HG02885 (cell line): ENCODE data around the gene ATP9B.
"Not testable (repeated sequence)": the region's sequence is repeated elsewhere in the genome, so short reads cannot be mapped to it uniquely, and the experiment has no call there.

Source experiments
- ATAC-seq: cut with Tn5 transposase; IDR thresholded peaks from one replicate; pipeline ENCODE4 v1.9.1; 2021; ENCODE audit warnings: mild to moderate bottlenecking; ENCODE audit not compliant: unreplicated experiment, poor library complexity

ATP9B gene

DNA sequence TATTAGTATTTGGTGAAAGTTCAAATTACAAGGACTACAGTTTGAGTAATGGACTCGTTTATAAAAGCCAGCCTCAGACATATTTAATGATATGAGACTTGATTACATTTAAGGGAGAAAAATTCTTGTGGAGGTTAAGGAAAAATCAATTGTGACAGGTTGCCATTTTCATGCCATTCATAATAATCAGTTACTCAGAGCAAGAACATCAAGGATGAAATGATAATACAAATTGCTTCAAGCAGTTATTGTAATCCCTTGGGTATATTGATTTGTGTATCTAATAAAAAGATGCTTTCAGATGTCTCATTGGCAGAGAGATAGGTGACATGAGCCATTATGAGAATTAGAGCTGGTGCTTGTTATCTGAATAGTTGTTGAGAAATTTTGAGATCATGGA, 153.6 kb downstream of the ATP9B start:
- no peak for ATAC-seq

DNA sequence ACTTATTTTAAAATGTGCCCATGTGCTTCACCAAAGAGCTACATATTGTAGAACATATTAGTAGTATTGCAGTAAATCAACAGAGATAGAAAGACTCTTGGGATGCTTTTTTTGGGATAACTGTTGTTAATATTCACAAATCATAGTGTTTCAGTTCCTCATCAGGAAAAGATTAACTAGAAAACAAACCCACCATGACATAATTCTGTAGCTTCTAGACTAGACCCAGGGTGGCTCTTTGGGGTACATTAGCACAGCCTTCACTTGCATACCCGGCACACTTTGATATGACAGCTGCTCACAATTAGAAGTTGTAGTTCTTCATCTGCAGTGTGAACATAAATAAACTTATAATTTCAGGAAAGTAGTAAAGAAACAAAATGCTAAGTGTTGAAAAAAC, 154.2 kb downstream of the ATP9B start:
- ATAC-seq: no peak

DNA sequence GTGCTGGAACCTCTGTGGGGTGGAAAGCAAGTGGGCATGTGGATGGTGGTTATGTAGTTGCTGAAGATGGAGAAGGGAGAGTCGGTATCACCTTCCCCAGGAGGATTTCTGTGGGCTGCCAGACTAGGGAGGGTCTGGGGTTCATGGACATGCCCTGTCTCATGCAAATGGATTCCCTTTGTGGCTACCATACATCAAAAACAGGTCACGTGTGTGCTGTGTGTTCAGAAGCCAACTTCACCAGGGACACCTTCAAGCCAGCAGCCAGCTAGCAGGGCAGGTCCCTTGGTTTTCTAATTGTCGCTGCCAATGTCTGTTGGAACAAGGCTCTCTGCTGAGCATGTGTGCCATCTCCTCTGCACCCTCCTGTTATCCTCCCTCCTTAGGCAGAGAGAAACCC, 155.2 kb downstream of the ATP9B start:
- no peak for ATAC-seq

DNA sequence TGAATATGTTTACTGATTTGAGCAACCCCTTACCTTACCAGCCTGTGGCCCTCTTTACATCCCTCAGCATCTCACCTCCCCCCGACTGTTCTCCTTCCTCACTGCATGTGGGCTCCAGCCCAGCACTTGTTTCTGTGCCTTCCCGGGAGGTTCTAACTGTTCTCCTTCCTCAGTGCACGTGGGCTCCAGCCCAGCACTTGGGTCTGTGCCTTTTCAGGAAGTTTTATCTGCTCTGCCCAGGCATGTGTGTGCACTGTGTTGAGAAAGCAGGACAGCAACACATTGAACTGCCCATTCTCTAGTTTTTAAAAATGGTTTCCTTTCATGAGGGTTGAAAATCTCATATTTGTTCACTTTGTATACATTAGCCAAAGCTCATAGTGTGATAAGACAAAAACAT, 158.4 kb downstream of the ATP9B start:
- no peak for ATAC-seq

DNA sequence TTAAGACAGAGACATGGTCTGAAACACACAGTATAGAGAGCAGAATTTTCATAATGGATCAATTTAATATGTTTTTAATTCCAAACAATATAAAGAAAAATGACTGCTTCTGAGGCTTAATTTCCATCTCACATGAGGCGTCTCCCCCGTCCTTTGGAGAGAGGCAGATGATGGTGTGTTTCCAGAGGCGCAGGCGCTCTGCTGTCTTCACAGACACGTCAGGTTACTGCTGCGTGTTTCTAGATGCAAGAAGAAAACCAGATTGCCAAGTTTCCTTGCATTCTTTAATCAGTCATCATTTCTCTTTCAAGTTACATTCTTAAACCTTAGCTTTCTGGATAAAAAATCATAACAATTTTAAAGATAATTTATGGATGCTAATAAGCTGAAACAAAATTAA, 160.2 kb downstream of the ATP9B start:
- no peak for ATAC-seq

DNA sequence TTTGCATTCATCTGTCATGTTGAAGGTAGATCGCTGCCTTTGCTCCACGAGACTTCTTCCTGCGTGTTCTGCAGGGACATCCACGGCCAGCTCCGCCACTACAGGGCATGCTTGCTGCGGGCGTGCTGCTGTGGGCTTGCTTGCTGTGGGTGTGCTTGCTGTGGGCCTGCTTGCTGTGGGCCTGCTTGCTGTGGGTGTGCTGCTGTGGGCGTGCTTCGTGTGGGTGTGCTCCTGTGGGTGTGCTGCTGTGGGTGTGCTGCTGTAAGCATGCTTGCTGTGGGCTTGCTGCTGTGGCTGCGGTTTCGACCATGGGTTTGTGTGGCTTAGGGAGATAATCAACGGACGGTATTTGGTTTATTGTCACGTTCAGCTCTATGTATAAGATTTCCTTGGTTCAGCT, 165.2 kb downstream of the ATP9B start:
- ATAC-seq: no peak

DNA sequence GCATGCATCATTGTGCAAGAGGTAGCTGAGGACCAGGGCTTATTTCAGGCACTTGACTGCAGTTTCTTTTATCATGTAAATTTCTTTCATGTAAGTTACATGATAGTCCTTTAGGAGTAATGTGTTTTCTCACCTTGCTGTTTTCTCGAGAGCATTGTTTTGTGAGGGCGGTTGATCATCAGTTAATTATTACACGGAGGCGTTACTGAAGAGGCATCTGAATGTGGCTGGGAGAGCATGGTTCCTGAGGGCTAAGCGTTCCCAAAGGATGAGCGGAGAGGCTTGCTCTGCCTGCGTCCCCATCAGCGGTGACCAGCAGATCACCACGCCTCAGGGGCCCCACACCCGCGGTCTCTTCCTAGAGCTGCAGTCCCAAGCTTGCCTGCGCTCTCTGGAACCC, 170.4 kb downstream of the ATP9B start:
- ATAC-seq: no peak

DNA sequence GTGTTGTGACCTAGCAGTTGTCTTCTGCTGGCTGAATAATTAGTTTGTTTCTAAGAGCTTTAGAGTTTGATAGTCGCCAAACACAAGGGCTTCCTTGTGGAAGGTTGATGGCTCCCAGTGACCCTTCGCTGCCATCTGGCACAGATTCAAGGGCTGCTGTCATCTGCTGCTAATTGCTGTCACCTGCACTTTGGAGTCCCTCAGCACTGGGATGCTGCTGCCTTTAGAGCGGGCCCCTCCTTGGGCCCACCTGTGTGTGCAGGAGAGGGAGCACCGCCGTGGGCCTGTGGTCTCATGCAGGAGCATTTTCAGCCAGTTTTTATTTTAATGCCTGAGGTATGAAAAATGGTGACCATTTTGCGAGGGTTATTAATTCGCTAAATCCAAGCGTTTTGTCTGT, 172.6 kb downstream of the ATP9B start:
- no peak for ATAC-seq

DNA sequence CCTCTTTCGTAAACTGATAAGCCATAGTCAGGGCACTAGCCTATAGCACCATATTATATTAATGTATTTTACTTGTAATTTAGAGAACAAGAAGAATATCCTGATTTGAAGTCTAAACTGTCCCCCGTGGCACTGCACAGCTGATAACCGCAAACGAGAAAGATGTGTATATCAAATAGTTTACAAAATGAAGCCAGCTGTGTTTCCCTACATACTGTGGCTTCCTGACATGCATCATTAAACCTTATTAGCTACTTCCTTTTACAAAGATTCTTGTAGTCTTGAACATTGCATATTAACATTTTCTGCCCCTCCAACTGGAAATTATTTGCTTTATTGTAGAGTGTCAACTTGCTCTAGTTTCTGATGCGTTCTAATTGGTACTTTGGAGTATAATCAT, 173.1 kb downstream of the ATP9B start:
- ATAC-seq: no peak

DNA sequence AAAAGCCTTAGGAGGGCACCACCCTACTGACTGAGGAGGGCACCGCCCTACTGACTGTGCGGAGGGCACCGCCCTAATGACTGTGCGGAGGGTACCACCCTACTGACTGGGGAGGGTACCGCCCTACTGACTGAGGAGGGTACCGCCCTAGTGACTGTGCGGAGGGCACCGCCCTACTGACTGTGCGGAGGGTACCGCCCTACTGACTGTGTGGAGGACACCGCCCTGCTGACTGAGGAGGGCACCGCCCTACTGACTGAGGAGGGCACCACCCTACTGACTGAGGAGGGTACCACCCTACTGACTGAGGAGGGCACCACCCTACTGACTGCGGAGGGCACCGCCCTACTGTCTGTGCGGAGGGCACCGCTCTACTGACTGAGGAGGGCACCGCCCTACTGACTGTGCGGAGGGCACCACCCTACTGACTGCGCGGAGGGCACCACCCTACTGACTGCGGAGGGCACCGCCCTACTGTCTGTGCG, 176.4 kb downstream of the ATP9B start:
- no peak for ATAC-seq

DNA sequence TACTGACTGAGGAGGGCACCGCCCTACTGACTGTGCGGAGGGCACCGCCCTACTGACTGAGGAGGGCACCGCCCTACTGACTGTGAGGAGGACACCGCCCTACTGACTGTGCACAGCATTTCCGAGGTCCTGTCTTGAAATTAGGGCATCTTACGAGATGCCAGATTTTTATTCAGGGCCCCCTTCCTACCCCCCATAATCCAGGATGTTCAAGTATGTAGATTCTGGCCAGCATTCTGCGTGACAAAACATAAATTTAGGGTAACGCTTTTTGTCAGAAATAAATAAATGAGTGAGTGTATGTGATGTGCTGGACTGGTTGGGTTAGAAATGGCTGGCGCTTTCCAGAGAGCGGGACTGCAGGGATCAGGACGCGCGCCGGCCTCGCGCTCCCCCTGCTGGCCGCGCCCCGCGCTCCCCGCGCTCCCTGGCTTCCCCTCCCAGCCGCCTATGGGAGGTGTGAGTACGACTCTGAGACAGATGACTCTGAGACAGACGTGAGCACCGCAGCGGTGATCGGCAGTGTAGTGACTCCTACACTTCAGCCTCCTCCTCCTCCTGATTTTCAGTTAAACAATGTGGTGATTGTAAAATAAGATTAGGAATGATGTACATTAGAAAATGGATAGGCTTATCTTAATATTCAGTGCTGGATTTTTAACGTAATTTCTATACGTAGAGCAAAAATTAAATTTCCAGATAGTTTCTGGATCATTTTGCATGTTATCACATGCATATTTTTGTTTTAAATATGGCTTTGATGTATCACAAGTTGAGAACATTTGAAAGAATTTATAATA, 177.3 kb downstream of the ATP9B start:
- peak; percentile 99 for ATAC-seq

DNA sequence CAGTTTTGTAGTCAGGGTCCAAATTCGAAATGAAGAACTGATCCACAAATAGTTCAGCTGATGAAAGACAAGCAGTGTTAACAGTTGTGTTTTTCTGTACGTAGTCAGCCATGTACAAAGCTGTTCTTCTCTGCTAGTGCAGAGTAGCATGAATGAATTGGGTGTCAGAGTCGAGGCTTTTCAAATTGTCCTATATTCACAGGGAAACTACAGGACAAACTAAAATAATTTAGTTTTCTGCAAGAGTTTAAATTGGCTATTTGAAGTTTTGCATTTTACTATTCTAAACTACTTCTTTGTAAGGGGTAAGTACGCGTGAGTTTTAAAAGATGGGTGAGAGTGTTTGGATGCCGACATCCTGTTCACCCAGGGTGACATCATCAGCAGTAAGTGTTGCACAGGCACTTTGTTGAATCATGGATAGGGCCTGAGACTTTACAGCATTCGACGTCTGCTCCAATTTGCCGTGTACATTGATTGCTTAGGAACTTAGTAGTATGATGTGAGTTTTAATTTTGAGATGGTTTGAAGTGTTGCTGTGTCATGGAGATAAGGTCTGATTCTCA, 179.4 kb downstream of the ATP9B start:
- no peak for ATAC-seq

DNA sequence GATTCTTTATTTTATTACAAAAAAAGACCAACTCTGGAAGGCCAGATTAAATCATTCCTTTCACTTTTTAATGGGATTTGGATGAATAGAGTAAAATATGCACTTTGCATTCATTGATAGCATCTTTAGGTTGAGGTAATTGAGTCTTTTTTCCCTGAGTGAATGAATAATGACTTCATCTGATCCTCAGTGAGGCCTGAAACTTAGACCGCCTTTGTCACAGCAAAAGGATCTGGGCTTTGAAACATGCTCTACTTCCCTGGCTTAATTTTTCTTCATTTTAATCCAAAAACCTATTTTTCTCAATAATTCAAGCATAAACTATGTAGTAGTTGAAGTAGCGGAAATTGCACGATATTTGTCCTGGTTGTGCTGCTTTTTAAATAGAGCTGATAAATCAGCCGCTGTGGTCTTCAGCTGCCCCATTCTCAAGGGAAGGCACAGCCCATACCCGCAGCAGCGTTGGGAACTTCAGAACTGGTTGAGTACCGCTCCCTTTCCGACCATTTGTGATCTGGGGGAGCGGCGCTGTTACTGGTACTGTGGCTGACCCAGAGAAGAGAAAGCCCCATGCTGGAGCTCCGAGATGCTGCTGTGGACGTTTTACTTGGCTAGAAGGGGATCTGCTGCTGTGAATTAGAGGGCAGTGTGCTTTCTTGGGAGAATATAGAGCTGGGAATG, 181.2 kb downstream of the ATP9B start:
- no peak for ATAC-seq

DNA sequence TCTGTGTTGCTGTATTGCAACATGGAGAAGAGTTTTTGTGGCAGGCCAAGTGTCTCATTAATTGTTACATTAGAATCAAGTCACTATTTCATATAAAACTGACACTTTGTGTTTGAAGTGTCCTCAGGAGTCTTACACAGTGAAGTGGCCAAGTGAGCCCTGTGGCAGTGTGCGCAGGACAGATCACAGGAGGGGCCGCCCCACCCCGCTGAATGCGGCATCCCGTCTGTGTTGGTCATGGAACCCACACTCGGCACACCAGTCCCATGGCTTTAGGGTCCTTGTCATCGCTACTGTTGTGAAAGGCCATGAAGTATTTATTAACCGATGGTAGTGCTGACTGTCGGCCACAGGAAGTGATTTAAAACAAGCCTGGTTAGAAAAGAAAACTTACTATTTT, 181.8 kb downstream of the ATP9B start:
- no peak for ATAC-seq

DNA sequence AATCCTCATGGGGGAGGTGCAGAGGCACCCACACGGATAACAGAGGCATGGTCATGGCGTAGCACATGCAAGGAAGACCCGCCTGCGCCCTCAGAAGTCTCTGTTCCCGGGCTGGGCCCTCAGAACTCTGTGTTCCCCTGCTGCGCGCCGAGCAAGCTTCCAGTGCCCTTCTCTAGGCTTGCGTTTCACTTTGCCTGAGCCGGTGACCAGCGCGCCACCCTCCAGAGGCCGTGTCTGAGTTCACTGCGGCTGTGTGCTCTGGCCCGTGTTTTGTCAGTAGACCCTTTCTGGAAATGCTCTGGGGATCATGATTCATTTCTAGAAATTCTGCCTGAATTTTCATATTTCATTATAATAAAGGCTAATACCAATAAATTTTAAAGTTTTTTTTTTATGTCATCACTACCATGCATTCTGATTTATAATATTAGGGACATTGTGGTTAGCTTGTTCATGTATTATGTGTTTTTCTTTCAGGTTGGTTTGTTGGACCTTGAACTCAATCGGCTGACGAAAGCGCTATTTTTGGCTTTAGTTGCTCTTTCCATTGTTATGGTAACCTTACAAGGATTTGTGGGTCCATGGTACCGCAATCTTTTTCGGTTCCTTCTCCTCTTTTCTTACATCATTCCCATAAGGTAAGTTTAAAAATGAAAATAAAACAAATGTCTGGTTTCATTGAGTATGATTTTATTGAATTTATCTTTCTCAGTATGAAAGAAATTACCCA, 183.9 kb downstream of the ATP9B start:
- no peak for ATAC-seq

DNA sequence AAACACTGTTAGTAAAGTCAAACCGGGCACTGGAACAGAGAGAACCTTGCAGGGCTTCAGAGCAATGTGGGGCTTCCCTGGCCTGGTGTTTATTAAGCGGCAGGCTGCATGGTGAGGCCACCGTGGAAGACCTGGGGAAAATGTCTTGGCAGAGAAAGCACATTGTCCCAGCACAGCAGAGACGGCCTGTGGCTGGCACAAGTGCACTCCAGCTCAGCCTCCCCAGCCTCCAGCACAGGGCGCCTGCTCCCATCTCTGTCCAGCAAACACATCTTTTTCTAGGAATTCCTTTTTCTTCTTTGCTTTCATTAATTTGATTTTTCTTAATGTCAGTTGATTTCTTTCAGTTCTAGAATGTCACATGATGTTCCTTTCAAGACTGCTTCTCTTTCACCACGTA, 188.3 kb downstream of the ATP9B start:
- no peak for ATAC-seq

DNA sequence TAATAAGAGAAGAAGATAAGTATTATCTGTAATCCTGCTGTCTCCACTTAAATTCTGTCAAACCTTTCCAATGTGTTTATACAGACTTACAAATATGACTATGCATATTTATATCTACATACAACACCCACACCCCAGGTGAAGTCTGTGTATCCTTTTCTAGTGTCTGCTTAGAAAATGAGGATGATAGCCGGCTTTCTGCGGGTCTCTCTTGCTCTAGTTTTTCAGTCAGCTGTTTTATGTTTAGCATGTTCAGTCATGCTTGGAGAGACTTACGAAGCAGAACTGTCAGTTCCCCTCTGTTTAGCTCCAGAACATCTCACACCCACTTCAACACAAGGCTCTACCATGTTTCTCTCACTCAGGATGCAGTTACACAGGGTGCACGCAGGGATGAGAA, 189.3 kb downstream of the ATP9B start:
- ATAC-seq: peak; percentile 74

DNA sequence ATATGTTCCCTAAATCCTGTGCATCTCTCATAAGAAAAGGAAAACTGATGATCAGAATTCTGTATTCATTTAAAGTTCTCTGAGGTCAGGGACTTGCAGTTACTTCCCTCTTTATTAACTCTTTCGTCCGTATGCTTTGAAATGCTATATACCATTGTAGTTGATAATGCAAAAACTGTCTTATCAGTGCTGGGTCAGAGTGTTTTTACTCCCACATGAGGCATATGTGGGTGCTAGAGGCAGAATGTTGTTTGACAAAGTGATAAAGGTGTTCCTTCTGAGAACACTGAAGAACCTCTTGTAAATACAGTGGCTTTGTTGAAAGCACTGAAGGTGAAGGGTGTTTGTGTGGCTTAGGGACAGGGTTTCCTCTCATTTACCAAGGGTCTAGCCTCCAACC, 190.0 kb downstream of the ATP9B start:
- ATAC-seq: no peak

DNA sequence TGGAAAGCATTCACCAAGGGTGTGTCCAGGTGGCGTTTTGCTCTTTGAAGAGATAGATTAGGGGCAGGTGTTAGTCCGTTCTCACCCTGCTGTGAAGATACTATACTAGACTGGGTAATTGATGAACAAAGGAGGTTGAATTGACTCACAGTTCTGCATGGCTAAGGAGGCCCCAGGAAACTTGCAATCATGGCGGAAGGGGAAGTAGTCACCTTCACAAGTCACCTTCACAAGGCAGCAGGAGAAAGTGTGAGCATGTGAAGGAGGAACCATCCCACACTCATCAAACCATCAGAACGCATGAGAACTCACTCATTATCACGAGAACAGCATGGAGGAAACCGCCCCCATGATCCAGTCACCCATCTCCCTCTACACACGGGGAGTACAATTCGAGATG, 190.8 kb downstream of the ATP9B start:
- ATAC-seq: no peak

DNA sequence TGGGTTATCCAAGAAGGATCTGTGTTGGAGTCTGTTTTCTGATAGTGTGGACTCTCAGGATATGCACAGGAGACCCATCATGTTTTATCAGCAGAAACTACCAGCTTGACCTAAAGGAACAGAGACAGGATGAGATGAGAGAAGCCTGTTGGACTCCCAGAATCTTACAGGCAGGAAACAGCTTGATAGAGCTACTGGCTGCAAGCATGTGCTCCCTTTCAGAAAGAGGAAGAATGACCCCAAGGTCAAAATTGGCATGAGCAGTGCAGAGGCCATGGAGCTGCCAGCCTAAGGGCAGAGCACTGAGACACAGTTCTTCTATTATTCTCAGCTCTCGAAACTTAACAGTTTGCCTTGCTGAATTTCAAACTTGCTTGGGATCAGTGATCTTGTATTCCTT, 191.3 kb downstream of the ATP9B start:
- no peak for ATAC-seq

DNA sequence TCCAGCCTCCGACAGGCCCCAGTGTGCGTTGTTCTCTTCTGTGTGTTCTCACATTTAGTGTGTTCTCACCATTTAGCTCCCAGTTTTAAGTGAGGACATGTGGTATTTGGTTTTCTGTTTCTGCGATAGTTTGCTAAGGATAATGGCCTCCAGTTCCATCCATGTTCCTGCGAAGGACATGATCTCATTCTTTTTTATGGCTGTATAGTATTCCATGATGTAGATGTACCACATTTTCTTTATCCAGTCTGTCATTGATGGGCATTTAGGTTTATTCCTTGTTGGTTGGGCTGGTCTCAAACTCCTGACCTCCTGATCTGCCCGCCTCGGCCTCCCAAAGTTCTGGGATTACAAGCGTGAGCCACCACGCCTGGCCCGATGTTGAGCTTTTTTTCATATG, 195.9 kb downstream of the ATP9B start:
- not testable (repeated sequence) for ATAC-seq
